Measurements from ENCODE around the gene PRCC.

- TF ChIP-seq CTCF (optimal IDR thresholded peaks at IDR 0.05 in 1 of 3, IDR thresholded peaks at IDR 0.05 in 1 of 3, conservative IDR thresholded peaks at IDR 0.05 in 1 of 3; ENCODE audit: extremely low read depth in 1 of 3, insufficient read depth in 2 of 3, low read length in 3 of 3), result no peak
- no peak for TF ChIP-seq EZH2 (IDR thresholded peaks at IDR 0.05; ENCODE audit: low read length)
Measured at GRCh38 chr1:156814571-156815260, 47.4 kb downstream of the PRCC start.

All from keratinocyte (primary cell).